Measurements from ENCODE around the gene MUC5B.
"Not testable (repeated sequence)": the region's sequence is repeated elsewhere in the genome, so short reads cannot be mapped to it uniquely, and the experiment has no call there.

The MUC5B gene

DNA sequence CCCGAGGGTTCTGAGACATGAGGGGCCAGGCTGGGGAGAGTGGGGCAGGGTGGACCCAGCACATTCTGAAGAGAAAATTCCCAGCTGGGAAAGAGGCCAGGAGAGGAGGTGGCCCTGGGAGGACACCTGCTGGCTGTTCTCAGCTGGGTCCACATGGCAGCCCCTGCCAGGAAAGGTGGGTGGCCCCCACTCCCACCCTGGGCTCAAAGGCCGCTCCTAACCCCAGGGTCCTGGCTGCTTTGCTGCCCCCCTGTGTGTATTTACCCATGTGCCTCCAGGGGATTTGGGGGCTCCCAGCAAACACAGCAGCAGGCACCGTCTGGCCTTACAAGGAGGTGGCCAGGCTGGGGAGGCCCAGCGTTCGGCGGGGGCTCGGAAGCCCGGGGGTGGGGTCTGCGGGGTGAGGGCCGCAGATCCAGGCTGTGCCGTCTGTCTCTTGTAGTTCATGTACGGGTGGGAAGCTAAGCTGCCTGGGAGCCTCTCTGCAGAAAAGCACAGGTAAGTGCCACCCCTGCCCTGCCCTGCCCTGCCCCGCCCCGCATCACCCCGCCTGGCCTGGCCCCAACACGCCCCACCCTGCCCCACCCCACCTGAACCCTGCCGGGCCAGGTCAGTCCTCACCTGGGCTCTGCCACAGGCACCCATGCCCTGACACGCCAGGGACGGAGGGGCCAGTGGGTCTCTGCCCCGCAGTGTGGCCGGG lies 10.6 kb downstream of the MUC5B start:
- DNase-seq (ENCODE audit: low read depth in 2 of 2): no peak

DNA sequence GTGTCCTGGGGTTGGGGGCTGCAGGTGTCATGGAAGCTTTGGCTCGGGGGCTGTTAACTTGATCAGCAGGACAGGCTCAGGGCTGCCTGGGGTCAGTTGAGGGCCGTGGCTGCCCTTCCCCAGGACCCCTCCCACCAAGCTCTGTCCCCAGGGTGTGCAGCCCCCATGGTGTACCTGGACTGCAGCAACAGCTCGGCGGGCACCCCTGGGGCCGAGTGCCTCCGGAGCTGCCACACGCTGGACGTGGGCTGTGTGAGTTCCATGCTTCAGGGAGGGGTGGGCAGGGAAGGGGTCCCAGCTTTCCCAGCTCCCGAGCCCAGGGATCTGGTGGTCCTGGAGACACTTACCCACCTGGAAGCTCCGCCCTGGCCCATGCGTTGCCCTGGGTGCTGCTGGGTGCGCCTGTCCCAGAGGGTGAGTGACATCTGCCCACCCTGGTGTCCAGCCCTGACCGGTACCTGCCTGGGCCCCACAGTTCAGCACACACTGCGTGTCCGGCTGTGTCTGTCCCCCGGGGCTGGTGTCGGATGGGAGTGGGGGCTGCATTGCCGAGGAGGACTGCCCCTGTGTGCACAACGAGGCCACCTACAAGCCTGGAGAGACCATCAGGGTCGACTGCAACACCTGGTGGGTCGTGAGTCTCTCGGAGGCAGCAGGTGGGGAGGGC lies 11.3 kb downstream of the MUC5B start:
- no peak for DNase-seq (ENCODE audit: low read depth in 2 of 2)

DNA sequence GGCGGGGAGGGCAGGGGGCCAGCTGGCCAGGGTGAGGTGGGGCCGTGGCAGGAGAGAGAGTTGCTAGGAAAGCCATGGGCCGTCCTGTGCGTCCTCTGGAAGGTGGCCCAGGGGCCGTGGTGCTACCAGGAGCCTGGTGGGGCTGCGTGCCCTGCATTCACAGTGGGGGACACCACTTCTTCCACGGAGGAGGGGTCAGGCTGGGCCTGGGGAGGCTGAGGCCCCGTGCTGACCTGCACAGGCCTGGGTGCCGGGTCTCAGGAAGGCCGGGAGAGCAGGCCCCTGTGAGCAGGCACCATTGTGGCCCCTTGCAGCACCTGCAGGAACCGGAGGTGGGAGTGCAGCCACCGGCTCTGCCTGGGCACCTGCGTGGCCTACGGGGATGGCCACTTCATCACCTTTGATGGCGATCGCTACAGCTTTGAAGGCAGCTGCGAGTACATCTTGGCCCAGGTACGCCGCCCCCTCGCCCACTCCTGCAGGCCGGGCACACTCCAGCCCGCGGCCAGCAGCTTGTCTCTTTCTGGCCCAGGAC lies 12.0 kb downstream of the MUC5B start:
- no peak for DNase-seq (ENCODE audit: low read depth in 2 of 2)

DNA sequence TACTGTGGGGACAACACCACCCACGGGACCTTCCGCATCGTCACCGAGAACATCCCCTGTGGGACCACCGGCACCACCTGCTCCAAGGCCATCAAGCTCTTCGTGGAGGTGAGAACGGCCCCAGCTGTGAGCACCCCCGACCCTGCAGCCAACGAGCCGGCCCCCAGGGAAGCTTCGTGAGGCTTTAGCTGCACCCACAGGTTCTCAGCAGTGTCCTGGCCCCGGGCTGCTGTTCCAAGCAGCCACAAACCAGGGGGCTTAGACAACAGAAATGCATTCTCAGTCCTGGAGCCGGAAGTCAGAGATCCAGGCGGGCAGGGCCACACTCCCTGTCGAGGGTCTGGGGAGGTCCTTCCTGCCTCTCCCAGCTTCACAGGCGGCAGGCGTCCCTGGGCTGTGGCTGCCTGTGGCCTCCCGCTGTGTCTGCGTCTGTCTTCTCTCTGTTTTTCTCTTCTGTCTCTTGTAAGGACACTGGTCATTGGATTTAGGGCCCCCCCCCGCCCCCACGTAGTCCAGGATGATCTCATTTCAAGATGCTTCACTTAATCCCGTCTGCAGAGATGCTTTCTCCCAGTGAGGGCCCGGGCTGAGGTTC lies 12.5 kb downstream of the MUC5B start:
- no peak for DNase-seq (ENCODE audit: low read depth in 2 of 2)

DNA sequence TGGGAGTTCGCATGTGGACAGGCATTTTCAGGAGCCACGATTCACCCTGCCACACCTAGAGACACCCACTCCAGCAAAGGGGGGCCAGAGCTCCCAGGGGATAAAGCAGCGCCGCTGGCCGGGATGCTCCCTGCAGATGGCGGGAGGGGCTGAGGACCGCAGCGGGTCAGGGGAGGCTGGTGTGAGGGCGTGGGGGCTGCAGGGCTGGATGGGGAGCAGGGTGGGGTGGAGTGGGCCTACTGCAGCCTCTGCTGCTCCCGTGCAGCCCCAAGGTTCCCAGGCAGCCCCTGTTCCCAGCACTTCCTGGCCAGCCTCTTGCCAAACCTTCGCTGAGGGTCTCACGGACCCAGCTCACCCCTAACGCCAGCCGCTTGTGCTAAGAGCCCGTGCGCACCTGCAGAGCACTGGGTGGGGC lies 13.0 kb downstream of the MUC5B start:
- DNase-seq (ENCODE audit: low read depth in 2 of 2): no peak

DNA sequence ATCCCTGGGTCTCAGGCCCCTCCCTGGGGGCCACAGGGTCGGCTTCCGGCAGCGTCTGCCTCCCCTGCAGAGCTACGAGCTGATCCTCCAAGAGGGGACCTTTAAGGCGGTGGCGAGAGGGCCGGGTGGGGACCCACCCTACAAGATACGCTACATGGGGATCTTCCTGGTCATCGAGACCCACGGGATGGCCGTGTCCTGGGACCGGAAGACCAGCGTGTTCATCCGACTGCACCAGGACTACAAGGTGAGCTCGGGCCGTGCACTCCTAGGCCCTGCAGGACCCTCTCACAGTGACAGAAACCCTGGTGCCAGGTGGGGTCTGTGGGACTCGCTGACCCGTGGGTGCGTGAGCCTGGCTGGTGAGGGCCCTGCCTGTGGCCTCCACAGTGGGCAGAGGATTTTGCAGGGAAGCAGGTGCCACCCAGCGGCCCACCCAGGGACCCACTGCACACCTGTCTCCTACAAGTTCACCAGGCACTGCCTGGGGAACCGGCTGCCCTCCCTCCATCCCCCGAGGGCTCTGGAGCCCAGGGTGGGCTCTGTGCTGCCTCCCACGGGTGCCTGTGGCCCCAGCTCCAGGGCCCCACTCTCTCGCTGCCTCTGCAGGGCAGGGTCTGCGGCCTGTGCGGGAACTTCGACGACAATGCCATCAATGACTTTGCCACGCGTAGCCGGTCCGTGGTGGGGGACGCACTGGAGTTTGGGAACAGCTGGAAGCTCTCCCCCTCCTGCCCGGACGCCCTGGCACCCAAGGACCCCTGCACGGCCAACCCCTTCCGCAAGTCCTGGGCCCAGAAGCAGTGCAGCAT lies 13.7 kb downstream of the MUC5B start:
- no peak for DNase-seq (ENCODE audit: low read depth in 2 of 2)

DNA sequence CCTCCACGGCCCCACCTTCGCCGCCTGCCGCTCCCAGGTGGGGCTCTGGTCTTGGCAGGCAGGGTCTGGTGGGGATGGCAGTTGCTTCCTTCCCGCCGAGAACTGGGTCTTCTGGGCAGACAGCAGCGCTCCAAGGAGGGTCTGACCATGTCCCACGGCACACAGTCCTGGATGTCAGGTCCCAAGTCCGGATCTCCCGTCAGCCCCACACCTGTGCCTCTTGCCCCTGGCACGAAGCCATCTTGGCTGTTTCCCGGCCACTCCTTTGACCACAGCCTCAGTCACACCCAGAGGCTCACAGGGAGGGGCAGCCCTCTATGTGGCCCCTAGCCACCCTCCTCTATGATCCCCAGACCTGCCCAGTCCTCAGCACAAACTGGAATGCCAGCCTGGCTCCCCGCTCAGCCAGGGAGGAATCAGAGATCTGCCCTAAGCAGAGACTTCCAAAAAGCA lies 14.3 kb downstream of the MUC5B start:
- no peak for DNase-seq (ENCODE audit: low read depth in 2 of 2)

DNA sequence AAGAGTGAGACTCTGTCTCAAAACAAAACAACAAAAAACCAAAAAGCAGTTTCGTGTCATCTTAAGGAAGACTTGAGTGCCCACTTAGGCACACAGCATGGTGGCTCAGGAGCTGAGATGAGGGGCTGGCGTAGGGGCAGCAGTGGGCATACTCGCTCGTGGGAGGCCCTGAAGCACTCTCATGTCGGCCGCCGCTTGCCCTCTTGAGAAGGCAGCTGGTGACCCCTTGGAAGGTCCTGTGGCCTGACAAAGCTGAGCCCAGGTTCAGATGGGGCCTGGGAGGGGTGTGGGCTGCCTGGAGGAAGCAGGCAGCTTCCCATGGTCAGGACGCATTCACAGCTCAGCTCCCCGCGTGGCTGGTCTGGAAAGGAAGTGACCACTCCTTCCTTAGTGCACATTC lies 15.0 kb downstream of the MUC5B start:
- DNase-seq (ENCODE audit: low read depth in 2 of 2): no peak

DNA sequence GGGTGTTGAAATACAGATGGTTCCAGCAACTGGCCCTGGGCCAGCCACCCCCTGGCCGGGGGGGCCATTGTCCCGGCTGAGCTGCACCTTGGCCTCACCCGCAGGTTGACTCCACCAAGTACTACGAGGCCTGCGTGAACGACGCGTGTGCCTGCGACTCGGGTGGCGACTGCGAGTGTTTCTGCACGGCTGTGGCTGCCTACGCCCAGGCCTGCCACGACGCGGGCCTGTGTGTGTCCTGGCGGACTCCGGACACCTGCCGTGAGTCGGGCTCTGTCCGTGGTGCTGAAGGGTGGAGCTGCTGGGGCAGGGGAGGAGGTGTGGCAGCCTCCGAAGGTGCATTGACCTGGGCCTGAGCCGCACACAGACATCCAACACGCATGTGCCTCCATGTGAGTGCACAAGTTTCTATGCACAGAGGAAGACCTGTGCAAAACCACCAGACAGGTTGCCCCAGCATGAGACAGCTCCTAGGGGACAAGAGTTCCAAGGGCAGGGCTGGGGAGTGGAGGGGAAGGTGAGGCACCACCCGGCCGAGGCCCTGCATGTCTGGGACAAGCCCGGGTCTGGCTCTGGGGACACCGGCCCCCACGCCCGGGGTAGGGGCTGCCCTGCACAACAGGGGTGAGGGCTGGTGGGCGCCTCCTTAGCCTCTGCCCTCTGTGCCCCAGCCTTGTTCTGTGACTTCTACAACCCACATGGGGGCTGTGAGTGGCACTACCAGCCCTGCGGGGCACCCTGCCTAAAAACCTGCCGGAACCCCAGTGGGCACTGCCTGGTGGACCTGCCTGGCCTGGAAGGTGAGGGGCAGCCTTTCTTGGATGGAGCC lies 16.1 kb downstream of the MUC5B start:
- no peak for DNase-seq (ENCODE audit: low read depth in 2 of 2)

DNA sequence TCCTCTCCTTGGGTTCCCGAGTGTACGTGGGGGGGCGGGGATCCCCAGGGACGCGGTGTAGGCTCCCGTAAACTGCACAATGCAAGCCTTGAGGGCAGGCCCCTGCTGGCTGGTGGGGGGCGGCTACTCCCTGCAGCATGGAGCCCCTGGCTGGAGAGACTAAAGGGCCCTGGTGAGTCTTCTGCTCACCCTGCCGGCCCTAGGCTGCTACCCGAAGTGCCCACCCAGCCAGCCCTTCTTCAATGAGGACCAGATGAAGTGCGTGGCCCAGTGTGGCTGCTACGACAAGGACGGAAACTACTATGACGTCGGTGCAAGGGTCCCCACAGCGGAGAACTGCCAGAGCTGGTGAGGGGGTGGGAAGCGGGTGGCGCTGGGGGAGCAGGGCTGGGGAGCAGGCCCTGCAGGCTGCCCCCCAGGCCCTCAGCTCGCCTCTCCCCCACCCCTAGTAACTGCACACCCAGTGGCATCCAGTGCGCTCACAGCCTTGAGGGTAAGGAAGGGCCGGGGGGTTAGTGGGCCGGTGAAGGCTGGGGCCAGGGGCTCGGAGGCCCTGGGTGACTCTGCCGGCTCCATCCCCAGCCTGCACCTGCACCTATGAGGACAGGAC lies 16.8 kb downstream of the MUC5B start:
- no peak for DNase-seq (ENCODE audit: low read depth in 2 of 2)

DNA sequence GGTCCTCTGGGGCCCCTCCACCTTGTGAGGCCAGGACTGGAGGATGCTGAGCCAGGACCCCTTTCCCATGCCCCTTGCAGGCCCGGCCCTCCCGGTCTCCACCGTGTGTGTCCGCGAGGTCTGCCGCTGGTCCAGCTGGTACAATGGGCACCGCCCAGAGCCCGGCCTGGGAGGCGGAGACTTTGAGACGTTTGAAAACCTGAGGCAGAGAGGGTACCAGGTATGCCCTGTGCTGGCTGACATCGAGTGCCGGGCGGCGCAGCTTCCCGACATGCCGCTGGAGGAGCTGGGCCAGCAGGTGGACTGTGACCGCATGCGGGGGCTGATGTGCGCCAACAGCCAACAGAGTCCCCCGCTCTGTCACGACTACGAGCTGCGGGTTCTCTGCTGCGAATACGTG lies 17.9 kb downstream of the MUC5B start:
- no peak for DNase-seq (ENCODE audit: low read depth in 2 of 2)

DNA sequence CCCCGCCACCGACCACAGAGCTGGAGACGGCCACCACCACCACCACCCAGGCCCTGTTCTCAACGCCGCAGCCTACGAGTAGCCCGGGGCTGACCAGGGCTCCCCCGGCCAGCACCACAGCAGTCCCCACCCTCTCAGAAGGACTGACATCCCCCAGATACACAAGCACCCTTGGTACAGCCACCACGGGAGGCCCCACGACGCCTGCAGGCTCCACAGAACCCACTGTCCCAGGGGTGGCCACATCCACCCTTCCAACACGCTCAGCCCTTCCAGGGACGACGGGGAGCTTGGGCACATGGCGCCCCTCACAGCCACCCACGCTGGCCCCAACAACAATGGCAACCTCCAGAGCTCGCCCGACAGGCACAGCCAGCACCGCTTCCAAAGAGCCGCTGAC lies 18.8 kb downstream of the MUC5B start:
- no peak for DNase-seq (ENCODE audit: low read depth in 2 of 2)

DNA sequence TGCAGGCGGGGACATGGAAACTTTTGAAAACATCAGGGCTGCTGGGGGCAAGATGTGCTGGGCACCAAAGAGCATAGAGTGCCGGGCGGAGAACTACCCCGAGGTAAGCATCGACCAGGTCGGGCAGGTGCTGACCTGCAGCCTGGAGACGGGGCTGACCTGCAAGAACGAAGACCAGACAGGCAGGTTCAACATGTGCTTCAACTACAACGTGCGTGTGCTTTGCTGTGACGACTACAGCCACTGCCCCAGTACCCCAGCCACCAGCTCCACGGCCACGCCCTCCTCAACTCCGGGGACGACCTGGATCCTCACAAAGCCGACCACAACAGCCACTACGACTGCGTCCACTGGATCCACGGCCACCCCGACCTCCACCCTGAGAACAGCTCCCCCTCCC lies 19.4 kb downstream of the MUC5B start:
- DNase-seq (ENCODE audit: low read depth in 2 of 2): no peak

DNA sequence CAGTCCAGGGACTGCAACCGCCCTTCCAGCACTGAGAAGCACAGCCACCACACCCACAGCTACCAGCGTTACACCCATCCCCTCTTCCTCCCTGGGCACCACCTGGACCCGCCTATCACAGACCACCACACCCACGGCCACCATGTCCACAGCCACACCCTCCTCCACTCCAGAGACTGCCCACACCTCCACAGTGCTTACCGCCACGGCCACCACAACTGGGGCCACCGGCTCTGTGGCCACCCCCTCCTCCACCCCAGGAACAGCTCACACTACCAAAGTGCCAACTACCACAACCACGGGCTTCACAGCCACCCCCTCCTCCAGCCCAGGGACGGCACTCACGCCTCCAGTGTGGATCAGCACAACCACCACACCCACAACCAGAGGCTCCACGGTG lies 19.9 kb downstream of the MUC5B start:
- not testable (repeated sequence) for DNase-seq (ENCODE audit: low read depth in 2 of 2)

DNA sequence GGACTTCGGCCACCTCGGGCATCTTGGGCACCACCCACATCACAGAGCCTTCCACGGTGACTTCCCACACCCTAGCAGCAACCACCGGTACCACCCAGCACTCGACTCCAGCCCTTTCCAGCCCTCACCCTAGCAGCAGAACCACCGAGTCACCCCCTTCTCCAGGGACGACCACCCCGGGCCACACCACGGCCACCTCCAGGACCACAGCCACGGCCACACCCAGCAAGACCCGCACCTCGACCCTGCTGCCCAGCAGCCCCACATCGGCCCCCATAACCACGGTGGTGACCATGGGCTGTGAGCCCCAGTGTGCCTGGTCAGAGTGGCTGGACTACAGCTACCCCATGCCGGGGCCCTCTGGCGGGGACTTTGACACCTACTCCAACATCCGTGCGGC lies 20.7 kb downstream of the MUC5B start:
- not testable (repeated sequence) for DNase-seq (ENCODE audit: low read depth in 2 of 2)

DNA sequence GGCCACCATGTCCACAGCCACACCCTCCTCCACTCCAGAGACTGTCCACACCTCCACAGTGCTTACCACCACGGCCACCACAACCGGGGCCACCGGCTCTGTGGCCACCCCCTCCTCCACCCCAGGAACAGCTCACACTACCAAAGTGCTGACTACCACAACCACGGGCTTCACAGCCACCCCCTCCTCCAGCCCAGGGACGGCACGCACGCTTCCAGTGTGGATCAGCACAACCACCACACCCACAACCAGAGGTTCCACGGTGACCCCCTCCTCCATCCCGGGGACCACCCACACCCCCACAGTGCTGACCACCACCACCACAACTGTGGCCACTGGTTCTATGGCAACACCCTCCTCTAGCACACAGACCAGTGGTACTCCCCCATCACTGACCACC lies 21.7 kb downstream of the MUC5B start:
- DNase-seq (ENCODE audit: low read depth in 2 of 2): not testable (repeated sequence)

DNA sequence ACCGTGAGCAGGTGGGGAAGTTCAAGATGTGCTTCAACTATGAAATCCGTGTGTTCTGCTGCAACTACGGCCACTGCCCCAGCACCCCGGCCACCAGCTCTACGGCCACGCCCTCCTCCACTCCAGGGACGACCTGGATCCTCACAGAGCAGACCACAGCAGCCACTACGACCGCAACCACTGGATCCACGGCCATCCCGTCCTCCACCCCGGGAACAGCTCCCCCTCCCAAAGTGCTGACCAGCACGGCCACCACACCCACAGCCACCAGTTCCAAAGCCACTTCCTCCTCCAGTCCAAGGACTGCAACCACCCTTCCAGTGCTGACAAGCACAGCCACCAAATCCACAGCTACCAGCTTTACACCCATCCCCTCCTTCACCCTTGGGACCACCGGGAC lies 22.9 kb downstream of the MUC5B start:
- not testable (repeated sequence) for DNase-seq (ENCODE audit: low read depth in 2 of 2)

DNA sequence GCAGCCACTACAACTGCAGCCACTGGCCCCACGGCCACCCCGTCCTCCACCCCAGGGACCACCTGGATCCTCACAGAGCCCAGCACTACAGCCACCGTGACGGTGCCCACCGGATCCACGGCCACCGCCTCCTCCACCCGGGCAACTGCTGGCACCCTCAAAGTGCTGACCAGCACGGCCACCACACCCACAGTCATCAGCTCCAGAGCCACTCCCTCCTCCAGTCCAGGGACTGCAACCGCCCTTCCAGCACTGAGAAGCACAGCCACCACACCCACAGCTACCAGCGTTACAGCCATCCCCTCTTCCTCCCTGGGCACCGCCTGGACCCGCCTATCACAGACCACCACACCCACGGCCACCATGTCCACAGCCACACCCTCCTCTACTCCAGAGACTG lies 23.4 kb downstream of the MUC5B start:
- not testable (repeated sequence) for DNase-seq (ENCODE audit: low read depth in 2 of 2)

DNA sequence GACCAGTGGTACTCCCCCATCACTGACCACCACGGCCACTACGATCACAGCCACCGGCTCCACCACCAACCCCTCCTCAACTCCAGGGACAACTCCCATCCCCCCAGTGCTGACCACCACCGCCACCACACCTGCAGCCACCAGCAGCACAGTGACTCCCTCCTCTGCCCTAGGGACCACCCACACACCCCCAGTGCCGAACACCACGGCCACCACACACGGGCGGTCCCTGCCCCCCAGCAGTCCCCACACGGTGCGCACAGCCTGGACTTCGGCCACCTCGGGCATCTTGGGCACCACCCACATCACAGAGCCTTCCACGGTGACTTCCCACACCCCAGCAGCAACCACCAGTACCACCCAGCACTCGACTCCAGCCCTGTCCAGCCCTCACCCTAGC lies 24.2 kb downstream of the MUC5B start:
- DNase-seq (ENCODE audit: low read depth in 2 of 2): not testable (repeated sequence)

DNA sequence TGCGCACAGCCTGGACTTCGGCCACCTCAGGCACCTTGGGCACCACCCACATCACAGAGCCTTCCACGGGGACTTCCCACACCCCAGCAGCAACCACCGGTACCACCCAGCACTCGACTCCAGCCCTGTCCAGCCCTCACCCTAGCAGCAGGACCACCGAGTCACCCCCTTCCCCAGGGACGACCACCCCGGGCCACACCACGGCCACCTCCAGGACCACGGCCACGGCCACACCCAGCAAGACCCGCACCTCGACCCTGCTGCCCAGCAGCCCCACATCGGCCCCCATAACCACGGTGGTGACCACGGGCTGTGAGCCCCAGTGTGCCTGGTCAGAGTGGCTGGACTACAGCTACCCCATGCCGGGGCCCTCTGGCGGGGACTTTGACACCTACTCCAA lies 26.1 kb downstream of the MUC5B start:
- DNase-seq (ENCODE audit: low read depth in 2 of 2): not testable (repeated sequence)

DNA sequence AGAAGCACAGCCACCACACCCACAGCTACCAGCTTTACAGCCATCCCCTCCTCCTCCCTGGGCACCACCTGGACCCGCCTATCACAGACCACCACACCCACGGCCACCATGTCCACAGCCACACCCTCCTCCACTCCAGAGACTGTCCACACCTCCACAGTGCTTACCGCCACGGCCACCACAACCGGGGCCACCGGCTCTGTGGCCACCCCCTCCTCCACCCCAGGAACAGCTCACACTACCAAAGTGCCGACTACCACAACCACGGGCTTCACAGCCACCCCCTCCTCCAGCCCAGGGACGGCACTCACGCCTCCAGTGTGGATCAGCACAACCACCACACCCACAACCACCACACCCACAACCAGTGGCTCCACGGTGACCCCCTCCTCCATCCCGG lies 27.5 kb downstream of the MUC5B start:
- not testable (repeated sequence) for DNase-seq (ENCODE audit: low read depth in 2 of 2)

Data from fibroblast of skin of left biceps (primary cell).